ENCODE data around the gene CAP1.
"Not testable (repeated sequence)": the region's sequence is repeated elsewhere in the genome, so short reads cannot be mapped to it uniquely, and the experiment has no call there.

Gene CAP1

GRCh38 chr1:40040511-40041465 lies at the start of gene CAP1:
CAP1 (plus strand) TSS chr1:40040729; CDS start chr1:40059347, 18,618 bp downstream.
- DNase-seq = peak; percentile 96

GRCh38 chr1:39992234-39992633 lies 48.3 kb upstream of the CAP1 start:
- DNase-seq = no peak

GRCh38 chr1:39992888-39993287 lies 47.6 kb upstream of the CAP1 start:
- DNase-seq = no peak

- no peak for DNase-seq
Observed at GRCh38 chr1:39995973-39996393, 44.5 kb upstream of the CAP1 start.

GRCh38 chr1:39996396-39997004 lies 44.0 kb upstream of the CAP1 start:
- no peak for DNase-seq

GRCh38 chr1:40001456-40001855 lies 39.1 kb upstream of the CAP1 start:
- no peak for DNase-seq

GRCh38 chr1:40003156-40004093 lies 37.1 kb upstream of the CAP1 start:
- no peak for DNase-seq

GRCh38 chr1:40004857-40005256 lies 35.7 kb upstream of the CAP1 start:
- DNase-seq = no peak

- not testable (repeated sequence) for DNase-seq
Observed at GRCh38 chr1:40007481-40008034, 33.0 kb upstream of the CAP1 start.

- no peak for DNase-seq
Observed at GRCh38 chr1:40011198-40011597, 29.3 kb upstream of the CAP1 start.

GRCh38 chr1:40014253-40014706 lies 26.2 kb upstream of the CAP1 start:
- no peak for DNase-seq

GRCh38 chr1:40014812-40015594 lies 25.5 kb upstream of the CAP1 start:
- DNase-seq = no peak

GRCh38 chr1:40017951-40018575 lies 22.5 kb upstream of the CAP1 start:
- no peak for DNase-seq

GRCh38 chr1:40020447-40021085 lies 20.0 kb upstream of the CAP1 start:
- no peak for DNase-seq

GRCh38 chr1:40023379-40023944 lies 17.1 kb upstream of the CAP1 start:
- no peak for DNase-seq

- DNase-seq = no peak
Observed at GRCh38 chr1:40024671-40025070, 15.9 kb upstream of the CAP1 start.

- no peak for DNase-seq
Observed at GRCh38 chr1:40027647-40028046, 12.9 kb upstream of the CAP1 start.

- no peak for DNase-seq
Observed at GRCh38 chr1:40029608-40030007, 10.9 kb upstream of the CAP1 start.

- no peak for DNase-seq
Observed at GRCh38 chr1:40030528-40031135, 9.9 kb upstream of the CAP1 start.
